Epidermal melanocyte (primary cell): Measurements from ENCODE around the gene TEK.

Experiments used
- DNase-seq: peaks from one replicate; pipeline ENCODE4 v3.0.0; 2011; ENCODE audit warnings: low spot score; ENCODE audit not compliant: insufficient read length

The TEK gene

DNA sequence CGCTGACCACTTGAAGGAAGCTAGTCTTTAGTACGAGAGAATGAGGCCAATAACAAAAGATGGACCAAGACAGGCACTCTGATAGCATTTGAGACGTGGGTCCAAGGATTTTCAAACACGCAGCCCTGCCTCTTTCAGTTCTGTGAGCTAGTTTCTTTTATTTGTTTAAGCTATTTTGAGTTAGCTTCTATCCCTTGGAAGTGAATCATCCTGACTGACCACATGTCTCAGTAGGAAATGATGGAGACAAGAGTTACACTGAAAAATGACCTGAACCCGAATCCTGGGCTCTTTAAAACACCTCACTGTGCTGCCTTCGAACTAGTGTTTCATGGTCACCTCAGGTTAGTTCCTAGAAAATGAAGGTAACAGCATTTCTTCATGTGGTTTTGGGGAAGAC lies 9.9 kb downstream of the TEK start:
- DNase-seq: no peak

DNA sequence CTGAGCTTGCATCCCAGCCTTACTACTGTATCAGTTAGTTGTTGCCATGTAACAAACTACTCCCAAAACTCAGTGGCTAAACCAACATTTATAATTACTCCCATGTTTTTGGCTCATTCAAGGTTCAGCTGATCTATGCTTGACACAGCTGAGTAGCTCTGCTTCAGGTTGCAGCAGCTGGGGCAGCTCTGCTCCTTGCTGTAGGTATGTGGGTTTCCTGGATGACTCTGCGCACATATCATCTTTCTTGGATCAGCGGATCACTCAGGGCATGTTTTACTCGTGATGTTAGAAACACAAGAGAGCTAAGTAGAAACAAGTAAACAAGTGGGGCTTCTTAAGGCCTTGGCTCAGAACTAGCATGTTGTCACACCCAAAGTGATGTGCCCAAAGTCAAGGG lies 15.1 kb downstream of the TEK start:
- no peak for DNase-seq

DNA sequence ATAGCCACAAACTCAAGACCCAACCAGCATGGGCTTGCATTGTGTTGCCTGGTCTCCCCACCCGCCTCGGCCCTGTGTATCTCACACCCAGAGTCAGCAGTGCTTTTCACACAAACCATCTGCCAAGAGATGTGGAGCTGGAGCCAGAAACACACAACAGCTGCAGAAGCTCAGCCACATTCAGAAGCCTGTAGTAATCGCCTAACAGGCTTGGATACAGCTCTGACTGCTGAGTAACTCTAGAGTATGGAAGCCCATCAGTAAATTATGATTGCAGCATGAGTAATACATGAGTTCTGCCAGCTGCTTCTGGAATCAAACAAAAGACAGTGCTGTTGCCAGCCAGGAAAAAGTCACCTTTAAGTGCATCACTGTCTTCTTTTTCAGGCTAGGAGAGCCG lies 16.0 kb downstream of the TEK start:
- no peak for DNase-seq

DNA sequence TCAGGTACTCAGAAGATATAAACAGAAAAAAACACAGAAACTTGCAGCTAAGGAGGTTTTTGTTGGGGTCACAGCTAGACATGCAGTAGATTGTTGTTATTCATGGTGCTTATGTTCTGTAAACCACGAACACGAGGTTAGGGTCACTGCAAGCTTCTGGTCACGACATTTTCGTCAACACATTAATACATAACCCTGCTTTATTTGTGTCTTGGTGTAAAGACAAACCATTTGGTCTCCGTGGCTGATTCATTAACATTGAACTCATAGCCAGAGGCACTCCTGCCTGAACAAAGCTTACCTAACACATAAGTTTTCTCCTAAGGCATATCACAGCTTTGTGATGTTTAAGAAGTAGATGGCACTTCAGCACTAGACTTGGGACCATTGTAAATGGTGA lies 16.9 kb downstream of the TEK start:
- DNase-seq: no peak

DNA sequence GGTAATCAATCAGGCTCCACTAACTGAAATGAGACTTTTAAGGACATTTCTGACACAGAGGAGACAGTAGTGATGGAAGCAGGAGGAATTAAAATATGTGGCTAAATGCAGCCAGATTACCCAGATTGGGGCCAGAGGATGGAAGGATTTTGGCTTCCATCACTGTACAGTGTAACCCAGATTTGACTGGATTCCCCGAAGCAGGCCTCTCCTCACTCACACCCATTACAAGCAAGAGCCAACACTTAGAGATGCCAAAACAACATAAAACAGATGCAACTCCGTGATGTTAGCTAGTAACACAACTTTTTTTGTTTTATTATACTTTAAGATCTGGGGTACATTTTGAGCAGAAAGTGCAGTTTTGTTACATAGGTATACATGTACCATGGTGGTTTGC lies 17.6 kb downstream of the TEK start:
- no peak for DNase-seq

DNA sequence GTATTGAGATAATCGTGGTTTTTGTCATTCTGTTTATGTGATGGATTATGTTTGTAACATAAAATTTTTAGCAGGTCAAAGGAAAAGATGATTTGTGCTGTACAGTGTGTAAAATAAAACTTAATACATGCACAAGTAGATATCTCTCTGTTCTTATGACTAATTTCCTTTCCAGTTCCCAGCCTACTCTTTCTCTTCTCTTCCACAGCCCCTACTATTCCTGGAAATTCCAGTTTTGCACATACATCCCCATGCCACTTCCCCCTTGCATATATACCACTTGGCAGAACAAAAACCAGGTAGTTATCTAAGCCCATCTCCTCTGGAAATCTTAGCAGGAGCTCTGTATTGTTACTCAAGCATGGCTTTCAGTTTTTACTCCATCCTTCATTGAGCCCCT lies 20.2 kb downstream of the TEK start:
- no peak for DNase-seq

DNA sequence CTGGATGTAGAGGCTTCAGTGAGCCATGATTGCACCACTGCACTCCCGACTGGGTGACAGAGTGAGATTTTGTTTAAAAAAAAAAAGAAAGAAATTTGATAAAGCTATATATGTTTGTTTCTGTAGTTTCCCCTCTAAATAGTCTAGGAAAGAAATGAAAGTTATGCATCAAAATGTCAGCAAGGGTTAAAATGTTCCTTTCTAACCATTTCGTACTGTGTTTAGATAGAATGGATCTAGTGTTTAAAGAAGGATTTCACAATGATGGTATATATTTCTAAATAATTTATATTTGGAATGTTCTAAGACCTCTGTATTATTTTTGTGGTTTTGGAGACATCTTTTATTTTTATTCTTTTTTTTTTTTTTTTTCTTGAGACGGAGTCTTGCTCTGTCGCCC lies 22.7 kb downstream of the TEK start:
- DNase-seq: no peak

DNA sequence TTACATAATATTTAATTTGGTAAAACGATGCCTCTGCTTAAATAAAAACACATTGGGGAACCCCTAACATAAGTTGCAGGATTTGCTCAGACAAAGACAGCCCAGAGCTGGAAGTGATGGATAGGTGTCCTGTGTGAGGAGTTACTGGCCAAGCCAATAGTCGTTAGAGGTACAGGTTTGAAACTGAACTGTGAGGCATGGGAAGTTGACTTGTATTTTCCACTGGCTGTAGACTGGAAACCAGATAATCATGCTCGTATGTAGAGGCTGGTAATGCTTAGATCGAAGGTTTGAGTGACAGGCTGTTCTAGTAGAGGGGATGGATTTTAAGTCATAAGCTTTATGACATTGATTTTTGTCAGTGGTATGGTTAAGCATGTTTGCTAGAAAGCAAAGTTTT lies 24.8 kb downstream of the TEK start:
- no peak for DNase-seq

DNA sequence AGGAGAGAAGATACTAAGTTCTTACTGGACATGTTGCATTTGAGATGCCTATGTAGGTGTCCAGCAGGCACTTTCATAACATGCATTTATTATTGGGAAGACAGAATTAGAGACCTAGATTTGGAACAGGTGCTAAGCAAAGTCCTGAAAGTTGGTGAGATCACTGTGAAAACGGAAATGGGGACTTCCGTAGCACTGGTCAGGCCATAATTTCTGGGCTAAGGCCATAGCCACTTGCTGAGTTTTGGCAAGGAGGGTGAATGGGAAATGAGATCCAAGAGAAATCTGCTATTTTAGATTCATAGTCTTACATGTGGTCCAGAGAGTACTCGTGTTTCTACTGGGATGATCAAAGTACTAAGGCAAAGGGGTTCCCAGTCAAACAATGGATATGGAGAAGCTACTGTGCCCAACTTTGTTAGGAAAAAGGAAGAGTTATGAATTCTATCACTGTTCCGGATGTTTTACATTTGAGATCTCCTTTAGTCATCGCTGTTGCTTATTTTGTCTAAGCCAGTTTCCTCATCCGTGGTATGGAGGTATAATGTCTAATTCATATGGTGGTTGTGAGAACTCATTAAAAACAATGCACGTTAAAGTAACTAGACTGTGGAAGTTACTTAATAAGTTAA lies 33.4 kb downstream of the TEK start:
- DNase-seq: no peak

DNA sequence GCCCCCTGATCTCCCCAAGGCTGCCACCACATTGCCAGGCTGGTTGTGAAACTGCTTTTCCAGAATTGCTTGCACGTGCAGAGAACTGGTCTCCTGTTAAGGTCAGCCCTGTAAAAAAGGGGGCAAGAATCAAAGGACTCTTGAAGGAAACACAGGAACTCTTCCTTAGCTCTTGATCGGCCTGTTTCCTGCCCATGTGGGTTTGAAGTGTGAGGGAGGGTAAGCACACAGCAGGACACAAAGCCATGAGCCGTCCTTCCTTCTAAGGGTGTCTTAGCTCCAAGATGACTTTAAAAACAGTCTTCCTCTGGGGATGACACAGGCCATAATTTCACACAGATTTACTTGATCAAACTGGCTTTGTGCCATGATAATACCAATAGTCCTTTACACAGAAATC lies 36.1 kb downstream of the TEK start:
- no peak for DNase-seq

DNA sequence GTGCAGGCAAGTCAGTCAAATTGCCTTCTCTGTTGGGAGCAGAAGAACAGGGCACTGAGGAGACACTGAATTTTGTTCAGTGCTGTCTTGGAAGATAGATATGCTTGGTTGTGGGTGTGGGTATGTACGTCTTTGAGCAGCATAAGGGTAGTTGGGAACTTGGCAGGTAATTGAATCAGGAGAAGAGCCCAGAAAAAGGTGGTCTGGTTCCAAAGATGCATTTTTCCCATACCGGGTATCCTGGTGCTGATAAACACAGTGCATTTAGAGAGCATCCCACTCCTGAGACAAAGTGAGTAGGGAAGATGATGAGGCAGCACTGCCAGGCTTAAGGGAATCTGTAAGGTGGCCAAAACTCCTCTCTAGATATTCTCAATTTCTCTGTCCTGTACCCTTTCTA lies 40.6 kb downstream of the TEK start:
- no peak for DNase-seq

DNA sequence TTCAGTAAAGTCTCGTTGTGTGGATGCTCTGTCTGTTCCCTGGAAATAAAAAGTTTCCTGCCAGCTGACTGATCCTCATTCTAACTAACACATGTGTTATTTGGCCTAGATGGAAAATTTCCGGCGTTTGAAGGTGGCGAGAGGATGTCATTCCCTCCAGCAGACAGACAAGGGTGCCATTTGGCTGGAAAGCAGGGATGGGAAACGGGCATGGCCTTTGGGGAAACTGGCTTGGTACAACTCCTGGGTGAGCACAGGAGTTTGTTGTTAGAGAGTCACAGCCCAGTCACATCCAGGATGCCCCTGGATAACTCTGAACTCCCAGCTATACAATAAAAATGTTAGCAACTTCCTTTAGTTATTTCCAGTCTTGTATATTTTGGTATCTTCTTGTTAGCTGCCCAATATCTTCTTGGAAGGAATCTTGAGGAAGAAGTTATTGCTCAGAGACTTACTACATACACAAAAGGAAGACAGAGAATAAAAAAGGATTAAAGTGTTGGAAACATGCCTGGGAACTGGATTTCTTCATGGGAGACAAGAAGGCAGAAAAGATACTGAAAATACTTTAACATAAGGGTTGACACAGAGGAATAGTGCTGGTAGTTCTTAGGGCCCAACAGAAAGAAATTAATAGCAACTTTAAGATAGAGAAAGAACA lies 41.9 kb downstream of the TEK start:
- DNase-seq: no peak

DNA sequence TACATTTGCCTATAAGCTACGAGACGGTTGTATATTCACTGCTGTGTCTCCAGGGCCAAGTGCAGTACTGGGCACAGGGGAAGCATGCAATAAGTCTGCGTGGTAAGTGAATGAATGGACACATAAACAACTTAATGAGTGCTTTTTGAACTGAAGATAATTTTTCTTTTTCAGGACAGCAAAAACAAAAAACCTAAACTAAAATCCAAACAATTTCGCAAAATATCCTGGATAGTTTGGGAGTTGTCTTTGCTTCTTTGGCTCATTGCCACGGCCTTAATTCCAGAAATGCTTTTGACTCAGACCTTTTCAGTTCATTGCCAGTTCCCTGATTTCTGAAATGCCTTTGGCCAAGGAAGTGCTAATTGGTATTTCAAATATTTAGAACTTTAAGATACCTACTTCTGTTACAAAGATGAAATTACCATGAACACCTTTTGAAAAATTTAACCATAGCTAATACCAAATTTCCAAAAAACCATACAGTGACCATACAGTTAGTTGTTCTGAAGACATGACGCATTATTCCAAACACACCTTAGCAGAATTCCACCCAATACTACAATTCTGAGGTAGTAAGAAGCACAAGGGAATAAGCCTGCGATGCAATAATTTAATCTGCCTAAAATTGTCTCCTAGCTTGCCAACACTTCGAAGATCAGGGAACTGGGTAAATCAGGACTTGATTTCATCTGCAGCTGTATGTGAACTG lies 42.8 kb downstream of the TEK start:
- no peak for DNase-seq

DNA sequence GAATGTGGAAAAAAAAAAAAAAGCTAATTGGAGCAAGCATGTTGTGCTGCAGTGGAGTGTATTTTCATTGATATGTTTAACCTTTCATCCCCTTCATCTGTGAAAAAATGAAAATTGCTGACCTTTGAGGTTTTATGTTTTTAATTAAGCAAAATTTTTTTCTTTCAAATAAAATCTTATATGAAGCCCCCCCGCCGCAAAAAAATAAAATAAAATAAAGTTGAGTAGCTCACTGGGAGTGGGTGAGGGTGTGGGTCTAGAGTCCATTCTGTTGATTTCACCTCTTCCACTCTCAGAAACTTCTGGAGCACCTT lies 43.3 kb downstream of the TEK start:
- DNase-seq: no peak

DNA sequence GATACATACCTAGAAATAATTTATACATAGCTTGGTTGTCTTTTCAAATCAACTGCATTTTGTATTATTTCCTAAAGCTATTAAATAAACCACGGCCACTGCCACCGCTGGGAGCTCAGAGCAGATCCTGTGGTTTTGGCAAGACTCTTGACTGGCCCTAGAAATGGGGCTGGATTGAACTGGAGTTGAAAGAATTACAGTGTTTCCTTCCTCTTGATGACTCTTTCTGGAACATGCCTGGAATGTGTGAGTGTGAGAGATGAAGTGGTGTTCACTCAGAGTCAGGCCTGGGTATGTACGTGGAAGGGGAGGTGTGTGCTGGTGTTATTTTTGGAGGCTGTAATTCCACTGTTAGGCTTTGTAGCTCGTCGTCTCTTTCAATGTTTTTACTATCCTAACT lies 45.9 kb downstream of the TEK start:
- peak; percentile 41 for DNase-seq

DNA sequence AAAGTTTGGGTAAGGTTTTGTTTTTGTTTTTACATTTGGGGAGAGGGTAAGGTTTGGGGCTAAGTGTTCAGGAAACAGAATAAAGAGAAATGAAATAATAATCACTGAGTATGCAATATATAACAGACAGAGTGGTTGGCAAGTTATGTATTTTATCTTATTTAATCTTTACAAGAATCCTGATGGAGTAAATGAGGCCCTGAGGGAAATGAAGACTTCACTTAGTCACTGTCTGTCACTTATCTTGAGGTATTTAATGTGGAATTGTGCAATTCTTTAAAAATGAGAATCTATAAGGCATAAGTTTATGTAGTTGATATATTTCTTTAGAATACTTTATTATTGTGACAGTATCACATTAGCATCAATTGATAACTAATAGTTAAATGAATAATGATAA lies 48.1 kb downstream of the TEK start:
- no peak for DNase-seq

DNA sequence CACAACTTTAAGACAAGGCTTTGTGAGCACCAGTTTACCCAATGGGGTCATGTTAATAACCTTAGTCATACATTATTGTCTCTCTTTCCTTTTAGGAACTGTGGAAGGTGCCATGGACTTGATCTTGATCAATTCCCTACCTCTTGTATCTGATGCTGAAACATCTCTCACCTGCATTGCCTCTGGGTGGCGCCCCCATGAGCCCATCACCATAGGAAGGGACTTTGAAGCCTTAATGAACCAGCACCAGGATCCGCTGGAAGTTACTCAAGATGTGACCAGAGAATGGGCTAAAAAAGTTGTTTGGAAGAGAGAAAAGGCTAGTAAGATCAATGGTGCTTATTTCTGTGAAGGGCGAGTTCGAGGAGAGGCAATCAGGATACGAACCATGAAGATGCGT lies 48.7 kb downstream of the TEK start:
- DNase-seq: no peak

DNA sequence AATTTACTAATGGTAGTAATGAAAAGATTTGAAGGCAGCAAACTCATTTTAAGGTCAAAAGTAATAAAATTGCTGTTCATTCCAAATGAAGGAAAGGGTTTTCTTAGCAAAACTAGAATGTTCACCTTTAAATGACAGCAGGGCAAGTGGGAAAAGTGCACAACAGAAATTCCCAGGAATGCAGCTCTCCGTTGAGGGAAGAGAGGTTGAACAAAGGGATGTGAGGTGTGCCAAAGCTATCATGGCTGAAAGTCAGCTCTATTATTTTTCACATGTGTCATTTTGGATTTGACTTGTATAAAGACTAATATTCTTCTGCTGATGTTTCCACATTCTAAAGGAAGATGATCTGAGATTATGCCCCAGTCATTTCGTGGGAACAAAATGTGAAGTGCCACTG lies 51.6 kb downstream of the TEK start:
- DNase-seq: no peak

DNA sequence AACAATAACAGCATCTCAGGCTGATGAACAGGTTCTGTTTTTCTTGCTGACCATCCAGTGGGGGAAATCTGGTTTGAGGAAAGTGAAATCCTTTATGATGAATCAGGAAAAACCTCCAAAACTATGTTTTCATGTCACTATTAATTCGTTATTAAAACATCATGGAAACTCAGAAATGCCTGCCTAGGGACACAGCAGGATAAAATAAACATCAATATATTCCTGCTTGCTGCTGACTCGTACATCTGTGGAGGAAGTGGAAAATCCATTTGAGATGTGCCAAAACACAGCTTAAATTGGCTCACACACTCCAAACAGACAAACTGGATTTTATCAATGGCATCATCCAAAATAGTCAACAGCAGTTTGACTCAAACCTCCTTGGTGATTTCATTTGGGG lies 53.0 kb downstream of the TEK start:
- no peak for DNase-seq

DNA sequence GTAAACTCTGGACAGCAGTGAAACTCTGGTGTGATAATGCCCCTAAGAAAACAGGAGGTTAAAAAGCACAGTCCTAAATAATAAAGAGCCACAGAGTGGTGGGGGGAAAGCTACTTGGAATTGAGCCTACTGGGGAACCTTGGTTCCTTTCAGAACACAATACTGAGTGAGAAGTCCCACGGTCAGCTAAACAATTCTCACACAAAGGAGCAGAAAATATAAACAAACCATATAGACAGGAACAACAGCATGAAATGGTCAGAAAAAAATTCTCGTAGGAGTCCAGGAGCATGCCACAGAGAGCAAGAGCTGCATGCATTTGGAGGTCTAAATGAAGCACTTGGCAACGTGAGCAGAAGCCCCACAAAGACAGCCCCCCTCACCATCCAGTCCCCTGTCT lies 56.0 kb downstream of the TEK start:
- no peak for DNase-seq

DNA sequence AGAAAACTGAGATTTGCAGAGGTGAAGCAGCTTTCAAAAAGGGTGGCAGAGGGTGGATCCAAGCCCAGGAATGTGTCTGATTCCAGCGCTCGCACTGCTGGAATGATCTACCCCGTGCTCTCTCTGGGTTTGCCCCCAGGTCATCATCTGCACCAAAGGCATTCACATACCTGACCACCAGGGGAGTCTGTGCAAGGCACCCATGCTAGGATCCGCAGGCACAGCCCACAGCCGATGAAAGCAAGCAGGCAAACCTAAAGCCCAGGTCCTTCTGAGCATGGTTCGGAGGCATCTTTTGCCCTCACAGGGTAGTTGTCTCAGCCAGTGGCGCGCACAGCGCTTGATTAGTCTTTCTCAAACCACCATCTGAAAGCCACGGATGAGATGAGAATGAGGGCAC lies 56.6 kb downstream of the TEK start:
- DNase-seq: no peak

DNA sequence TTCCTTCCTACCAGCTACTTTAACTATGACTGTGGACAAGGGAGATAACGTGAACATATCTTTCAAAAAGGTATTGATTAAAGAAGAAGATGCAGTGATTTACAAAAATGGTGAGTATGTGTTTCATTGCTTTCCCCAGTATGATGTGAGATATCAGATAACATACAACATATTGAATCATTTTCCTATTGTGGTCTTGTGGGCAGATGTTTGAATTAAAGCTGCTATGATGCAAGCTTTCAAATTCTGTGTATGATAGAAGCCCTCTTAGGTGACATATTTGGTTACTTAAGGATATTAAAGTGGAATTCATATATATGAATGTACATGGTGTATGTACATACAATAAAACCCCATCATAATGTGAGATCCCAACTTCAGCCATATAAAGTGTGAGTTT lies 59.5 kb downstream of the TEK start:
- DNase-seq: no peak

DNA sequence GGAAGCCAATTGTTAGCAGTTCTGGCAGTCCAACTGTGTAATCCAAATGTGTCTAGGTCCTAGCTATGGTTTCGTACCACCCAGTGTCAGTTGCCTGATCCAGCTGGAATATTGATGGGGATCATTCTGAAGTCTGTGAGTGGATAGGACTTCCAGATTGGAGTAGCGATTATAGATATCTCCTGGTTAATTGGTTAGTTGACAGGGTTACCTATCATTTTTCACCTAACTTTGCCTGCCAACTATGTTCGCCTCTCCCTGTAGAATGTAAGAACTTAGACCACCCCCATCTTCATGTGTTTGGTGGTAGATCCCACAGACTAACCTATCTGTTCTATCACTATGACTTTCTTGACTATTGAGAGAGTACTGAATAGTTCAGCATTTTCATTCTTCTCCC lies 59.9 kb downstream of the TEK start:
- DNase-seq: no peak
